K562 (cell line): Measurements from ENCODE around the gene TULP1. TPM values are rescaled to one million over a fixed set of nuclear protein-coding genes. Genes with fewer than 3 reads are reported as not detected.
A peak's percentile ranks its signal among the peaks of the same experiment; 100 is the strongest.

Experiments used
- ASH1L ChIP-seq: fragments of 450-650 bp; IDR thresholded peaks from 2 replicates; pipeline ENCODE4 v1.6.1; 2018; ENCODE audit warnings: borderline replicate concordance, mild to moderate bottlenecking, low read depth; ENCODE audit not compliant: partially characterized antibody
- ATF6 ChIP-seq: sonication (generic); formaldehyde crosslinking; IDR thresholded peaks from 2 replicates; pipeline ENCODE4 v1.4.0; 2020; ENCODE audit warnings: mild to moderate bottlenecking, missing genetic modification reagents
- BCLAF1 ChIP-seq, 2 experiments: fragments of 450-650 bp in 1 of 2; IDR thresholded peaks; 2 replicates each; pipeline ENCODE4 v1.6.1; 2011 to 2017; ENCODE audit warnings: low read depth in 2 of 2, antibody characterized with exemption in 1 of 2, borderline replicate concordance in 1 of 2, low read length in 1 of 2, mild to moderate bottlenecking in 1 of 2, mixed read lengths in 1 of 2; ENCODE audit not compliant: control insufficient read depth in 1 of 2
- HMG20A ChIP-seq: fragments of 450-650 bp; formaldehyde crosslinking; conservative IDR thresholded peaks from 2 replicates; pipeline ENCODE4 v1.4.0; 2020; ENCODE audit warnings: mild to moderate bottlenecking, mixed read lengths
- MED1 ChIP-seq: sonication (generic); formaldehyde crosslinking; IDR thresholded peaks from 2 replicates; pipeline ENCODE4 v1.8.1; 2023; ENCODE audit warnings: missing genetic modification reagents, borderline replicate concordance
- MTA2 ChIP-seq: fragments of 450-650 bp; IDR thresholded peaks from 2 replicates; pipeline ENCODE4 v1.6.1; 2016; ENCODE audit warnings: low read depth
- NFIX ChIP-seq: fragments of 250-450 bp; sonication (Bioruptor Pico); IDR thresholded peaks from 2 replicates; pipeline ENCODE4 v1.4.0; 2020; ENCODE audit warnings: low read depth, mild to moderate bottlenecking, moderate library complexity
- PCBP2 ChIP-seq: fragments of 200-400 bp; formaldehyde crosslinking; IDR thresholded peaks from 2 replicates; pipeline ENCODE4 v1.6.1; 2018; ENCODE audit warnings: low read length, low read depth, mild to moderate bottlenecking, moderate library complexity; ENCODE audit not compliant: poor library complexity, severe bottlenecking
- TAF7 ChIP-seq: fragments of 450-650 bp; IDR thresholded peaks from 2 replicates; pipeline ENCODE4 v1.6.1; 2016; ENCODE audit warnings: missing genetic modification characterization, missing compliant biosample characterization
- USF1 ChIP-seq: sonication (generic); formaldehyde crosslinking; IDR thresholded peaks from 2 replicates; pipeline ENCODE4 v1.9.0; 2022; ENCODE audit warnings: mild to moderate bottlenecking, missing genetic modification reagents
- ZNF511 ChIP-seq: sonication (generic); formaldehyde crosslinking; IDR thresholded peaks from 2 replicates; pipeline ENCODE4 v1.8.0; 2022; ENCODE audit warnings: mild to moderate bottlenecking, missing genetic modification reagents
- ZNF639 ChIP-seq, 2 experiments: fragments of 200-800 bp in 1 of 2; sonication (Bioruptor generic) in 1 of 2; sonication (generic) in 1 of 2; formaldehyde crosslinking in 1 of 2; IDR thresholded peaks in 1 of 2; conservative IDR thresholded peaks in 1 of 2; 2 replicates each; pipeline versions ENCODE4 v1.5.0 to v1.6.1; 2016 to 2020; ENCODE audit warnings: missing compliant biosample characterization in 1 of 2, missing genetic modification characterization in 1 of 2, missing genetic modification reagents in 1 of 2
- polyA plus RNA-seq, 8 experiments: library from polyadenylated mRNA; depleted of rRNA in 4 of 8; stranded (reverse) in 5 of 8; unstranded in 3 of 8; fragments of >200 nt; fragmentation: Nextera tagmentation in 2 of 8; fragmentation: Illumina TruSeq in 1 of 8; extraction: Ambion mirVana in 2 of 8; extraction: Trizol in 1 of 8; gene quantifications; 2 replicates each; pipeline versions ENCODE4 v1.2.1 to v1.2.3, GENCODE V29; 2011 to 2014; ENCODE audit warnings: inconsistent platforms in 1 of 8, missing spikeins in 1 of 8
- total RNA-seq, 7 experiments: library from RNA; depleted of rRNA in 6 of 7; stranded (reverse); fragments of >200 nt in 6 of 7; fragmentation: Illumina TruSeq in 2 of 7; extraction: Trizol in 2 of 7; gene quantifications; 2 replicates each; pipeline versions ENCODE4 v1.2.1 to v1.2.3, GENCODE V29; 2011 to 2021; ENCODE audit warnings: low replicate concordance in 1 of 7

The TULP1 gene
- total and polyA plus RNA-seq, 9 of the 15 experiments (the other 6 are each of a cell fraction or from before 2014, with no cell fraction given) = 0.06 to 0.17 (median 0.09) TPM; not detected in 6

GRCh38 chr6:35468181-35468979 lies 44.3 kb downstream of the TULP1 start, which contains the start of gene RPL10A (continued):
- TF ChIP-seq ZNF639 (CRISPR knock-in tag; conservative IDR thresholded peaks at IDR 0.05 in 1 of 2, IDR thresholded peaks at IDR 0.05 in 1 of 2) = peak in 1 of 2 experiments; percentile 78; a peak in 1 of 4 replicates
- peak; percentile 100 for TF ChIP-seq TAF7 (tag)
- no peak; the same call in 1 of the 2 replicates for TF ChIP-seq MTA2
- TF ChIP-seq BCLAF1 (IDR thresholded peaks at IDR 0.05; ENCODE audit: borderline replicate concordance in 1 of 2, control insufficient read depth in 1 of 2, low read depth in 2 of 2, low read length in 1 of 2) = no peak
- TF ChIP-seq USF1 (CRISPR knock-in tag) = peak; percentile 6; the same call in 1 of the 2 replicates
- TF ChIP-seq ASH1L = no peak
- TF ChIP-seq PCBP2 = no peak
- peak; percentile 96 for TF ChIP-seq ZNF511
- TF ChIP-seq MED1 (CRISPR knock-in tag) = no peak
- TF ChIP-seq HMG20A = no peak
- 0 out of 2 replicates have a peak, but pooled peaks have one; percentile 3 for TF ChIP-seq NFIX (CRISPR knock-in tag)
- TF ChIP-seq ATF6 (CRISPR knock-in tag) = peak; percentile 99
